GM21390 (cell line): ENCODE data around the gene TPSB2.
"Not testable (repeated sequence)": the region's sequence is repeated elsewhere in the genome, so short reads cannot be mapped to it uniquely, and the experiment has no call there.

Experiments
- ATAC-seq: cut with Tn5 transposase; IDR thresholded peaks from one replicate; pipeline ENCODE4 v1.9.1; 2021; ENCODE audit not compliant: unreplicated experiment

The TPSB2 gene

DNA sequence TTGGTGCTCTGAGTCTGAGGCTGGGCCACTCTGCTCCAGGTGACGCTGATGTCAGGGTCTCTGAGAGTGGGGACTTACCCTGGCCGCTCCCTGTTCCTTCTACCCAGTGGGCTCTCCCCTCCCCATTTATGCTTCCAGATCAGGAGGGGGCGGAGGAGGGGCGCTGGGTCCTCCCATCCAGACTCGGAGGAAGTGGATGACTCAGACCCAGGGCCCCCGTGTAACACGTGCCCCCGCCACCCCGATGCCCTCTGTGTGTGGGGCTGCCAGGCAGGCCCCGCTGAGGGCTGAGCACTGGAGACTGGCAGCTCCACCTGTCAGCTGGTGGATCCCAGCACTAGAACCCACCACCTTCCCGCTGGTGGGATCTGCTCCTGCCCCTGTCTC, at the start of gene TPSB2:
TPSB2 (minus strand) TSS at position 101 of the 387 bp plus-strand sequence. CDS start 233 bp downstream, outside the sequence.
- not testable (repeated sequence) for ATAC-seq

DNA sequence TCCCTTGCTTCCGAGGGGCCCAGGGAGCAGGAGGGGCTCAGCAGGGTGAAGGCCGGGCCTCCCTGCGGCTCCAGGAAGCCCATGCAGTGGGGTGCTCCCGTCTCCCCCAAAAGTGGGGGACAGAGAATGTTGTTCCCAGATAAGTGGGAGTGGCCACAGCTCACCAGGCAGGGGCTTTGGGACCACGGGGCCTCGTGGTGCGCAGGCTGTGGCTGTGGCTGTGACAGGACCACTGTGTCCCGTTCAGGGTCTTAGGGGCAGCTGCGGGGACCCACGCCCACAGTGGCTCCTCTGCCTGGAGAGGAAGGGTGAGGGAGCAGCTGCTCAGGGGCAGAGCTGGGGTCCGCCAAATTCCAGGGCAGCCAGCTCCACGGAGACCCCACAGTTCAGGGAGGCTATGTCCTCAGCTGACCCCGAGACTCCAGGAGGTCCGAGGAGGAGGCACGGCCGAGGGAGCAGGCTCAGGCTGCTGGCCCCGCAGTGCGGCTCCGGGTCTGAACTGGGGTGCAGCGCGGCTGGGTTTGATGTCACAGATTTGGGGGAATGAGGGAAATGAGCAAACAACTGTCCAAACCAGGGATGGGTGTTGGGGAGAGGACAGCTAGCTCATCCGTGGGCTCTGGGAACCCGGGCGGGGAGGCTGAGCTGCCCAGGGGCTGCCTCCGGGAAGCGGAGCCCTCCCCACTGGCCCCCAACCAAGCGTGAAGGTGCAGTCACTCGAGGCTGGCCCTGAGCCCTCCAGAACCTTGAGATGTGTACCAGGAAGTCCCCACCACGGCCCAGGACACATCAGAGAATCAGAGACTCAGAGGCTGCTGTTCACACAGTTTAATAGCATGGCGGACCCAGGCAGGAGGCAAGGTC, 49.3 kb upstream of the TPSB2 start:
- ATAC-seq: no peak

DNA sequence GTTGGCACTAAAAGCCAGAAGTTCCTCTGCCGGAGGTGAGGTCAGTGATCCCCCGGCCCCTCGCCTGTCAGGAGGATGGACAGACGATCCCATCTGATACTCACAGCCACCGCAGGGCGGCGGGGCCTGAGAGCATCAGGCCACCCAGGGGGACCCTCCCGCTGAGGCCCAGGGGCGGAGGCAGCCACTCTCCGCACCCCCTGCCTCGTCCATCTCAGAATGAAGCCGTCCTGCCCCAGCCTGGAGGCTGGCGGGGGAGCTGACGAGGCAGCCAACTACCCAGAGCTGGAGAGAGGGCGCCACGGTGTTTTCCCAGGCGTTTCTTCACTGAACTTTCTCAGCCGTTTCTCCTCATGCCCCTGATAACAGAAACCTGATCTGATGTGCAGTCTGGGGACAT, 48.5 kb upstream of the TPSB2 start:
- no peak for ATAC-seq

DNA sequence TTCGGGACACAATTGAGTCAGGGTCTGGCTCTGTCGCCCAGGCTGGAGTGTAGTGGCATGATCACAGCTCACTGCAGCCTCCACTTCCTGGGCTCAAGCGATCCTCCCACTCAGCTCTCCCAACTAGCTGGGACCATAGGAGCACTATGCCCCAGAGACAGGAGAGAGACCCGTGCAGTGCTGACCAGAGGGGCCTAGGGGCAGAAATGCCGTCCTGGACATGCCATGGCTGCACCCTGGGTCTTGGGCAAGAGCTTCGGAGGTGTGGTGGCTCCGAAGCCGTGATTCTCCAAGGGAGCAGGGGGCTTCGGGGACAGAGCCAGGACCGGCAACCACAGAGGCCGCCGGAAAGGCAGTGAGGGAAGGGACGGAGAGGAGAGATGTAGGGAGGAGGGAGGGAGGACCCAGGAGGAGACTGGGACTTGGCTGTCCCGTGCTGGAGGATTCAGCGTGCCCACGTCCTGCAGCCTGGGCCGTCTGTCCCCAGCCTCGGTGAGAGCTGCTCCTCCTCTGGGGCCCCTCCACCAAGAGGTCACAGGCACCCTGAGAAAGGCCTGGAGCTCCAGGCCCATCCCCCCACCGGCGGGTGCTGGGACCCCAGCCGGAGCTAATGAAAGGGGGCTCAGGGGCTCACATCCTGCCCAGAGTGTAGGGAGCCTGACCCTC, 47.8 kb upstream of the TPSB2 start:
- no peak for ATAC-seq

DNA sequence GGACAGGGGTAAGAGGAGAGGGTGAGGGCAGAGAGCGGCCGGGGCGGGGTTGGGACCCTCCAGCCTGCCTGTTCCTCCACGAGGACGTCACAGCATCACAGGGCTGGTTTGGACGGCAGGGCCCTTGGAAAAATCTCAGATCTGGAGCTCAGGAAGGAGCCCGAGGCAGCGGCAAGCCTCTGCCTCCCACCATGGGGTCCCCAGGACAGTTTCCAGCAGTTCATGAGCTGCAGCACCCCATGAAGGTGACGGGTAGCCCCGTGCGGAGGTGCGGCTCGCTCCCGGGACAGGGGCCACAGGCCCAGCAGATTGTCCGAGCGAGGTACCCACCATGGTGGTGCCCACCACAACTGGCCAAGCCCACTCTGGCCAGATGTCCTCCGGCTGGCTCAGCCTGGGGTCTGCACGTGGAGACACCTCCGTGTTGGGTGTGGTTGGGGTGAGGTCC, 47.2 kb upstream of the TPSB2 start:
- no peak for ATAC-seq

DNA sequence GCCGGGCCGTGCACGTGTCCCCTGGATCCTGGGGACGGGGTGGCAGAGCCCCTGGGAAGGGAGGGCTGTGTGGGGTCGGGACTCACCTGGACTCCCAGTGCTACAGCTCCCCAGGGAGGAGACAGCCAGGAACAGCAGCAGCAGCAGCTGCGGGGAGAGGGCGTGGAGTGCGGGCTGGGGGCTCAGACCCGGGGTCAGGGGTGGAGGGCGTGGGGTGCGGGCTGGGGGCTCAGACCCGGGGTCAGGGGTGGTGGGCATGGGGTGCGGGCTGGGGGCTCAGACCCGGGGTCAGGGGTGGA, 46.5 kb upstream of the TPSB2 start:
- no peak for ATAC-seq

DNA sequence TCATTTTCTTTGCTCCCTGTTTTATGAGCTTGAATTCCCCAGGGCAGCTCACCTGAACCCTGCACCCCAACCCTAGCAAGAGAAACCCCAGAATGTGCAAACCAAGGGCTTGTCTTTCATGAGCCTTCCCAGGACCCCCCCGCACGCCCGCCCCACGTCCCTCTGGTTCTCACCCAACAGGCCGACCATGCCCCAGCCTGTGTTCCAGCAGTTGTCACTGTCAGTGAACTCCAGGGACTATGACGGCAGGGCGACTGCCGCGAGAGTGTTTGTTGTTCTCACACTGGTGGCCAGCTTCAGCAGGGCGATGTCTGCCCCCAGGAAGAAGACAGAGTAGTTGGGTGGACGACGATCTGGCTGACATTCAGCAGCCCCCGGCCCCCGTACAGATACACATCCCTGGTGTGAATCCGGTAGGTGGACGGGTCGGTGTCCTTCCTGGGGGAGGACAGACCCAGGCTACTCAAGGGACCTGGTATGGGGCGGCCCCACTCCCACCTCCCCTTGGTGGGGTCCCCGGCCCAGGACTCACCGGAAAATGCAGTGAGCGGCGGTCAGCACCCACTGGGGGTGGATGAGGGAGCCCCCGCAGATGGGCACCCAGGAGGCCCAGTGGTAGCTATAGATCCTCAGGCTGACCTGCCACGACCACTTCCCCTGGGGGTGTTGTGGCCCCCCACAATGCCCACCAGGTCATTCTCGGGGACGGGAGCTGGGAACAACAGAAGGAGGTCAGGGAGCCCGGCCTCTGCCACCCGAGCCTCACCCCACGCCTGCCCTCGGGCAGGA, 46.0 kb upstream of the TPSB2 start:
- ATAC-seq: no peak

DNA sequence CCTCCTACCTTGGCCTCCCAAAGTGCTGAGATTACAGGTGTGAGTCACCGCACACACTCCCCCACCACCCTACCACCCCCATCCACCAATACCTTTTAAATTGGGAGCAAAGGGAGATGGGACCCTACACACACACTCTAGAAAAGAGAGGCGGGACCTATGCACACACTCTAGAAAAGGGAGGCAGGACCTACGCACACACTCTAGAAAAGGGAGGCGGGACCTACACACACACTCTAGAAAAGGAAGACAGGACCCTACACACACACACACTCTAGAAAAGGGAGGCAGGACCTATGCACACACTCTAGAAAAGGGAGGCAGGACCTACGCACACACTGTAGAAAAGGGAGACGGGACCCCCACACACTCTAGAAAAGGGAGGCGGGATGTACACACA, 44.8 kb upstream of the TPSB2 start:
- ATAC-seq: no peak

DNA sequence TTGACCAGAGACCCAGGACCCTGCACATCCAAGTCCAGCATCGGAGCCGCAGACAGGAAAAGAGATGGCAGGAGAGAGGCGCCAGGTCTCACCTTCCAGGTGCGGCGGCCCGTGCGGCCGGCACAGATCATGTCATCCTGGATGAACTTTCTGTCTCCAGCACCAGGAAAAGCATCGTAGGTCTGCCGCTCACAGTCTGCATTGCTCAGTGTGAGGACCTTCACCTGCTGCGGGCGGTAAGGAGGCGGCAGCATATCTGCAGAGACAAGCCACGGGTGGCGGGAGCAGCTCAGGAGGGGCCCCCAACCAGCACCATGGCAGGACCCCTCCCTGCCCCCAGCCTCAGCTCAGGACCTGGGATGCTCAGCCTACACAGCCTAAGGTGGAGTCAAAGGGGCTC, 43.8 kb upstream of the TPSB2 start:
- no peak for ATAC-seq

DNA sequence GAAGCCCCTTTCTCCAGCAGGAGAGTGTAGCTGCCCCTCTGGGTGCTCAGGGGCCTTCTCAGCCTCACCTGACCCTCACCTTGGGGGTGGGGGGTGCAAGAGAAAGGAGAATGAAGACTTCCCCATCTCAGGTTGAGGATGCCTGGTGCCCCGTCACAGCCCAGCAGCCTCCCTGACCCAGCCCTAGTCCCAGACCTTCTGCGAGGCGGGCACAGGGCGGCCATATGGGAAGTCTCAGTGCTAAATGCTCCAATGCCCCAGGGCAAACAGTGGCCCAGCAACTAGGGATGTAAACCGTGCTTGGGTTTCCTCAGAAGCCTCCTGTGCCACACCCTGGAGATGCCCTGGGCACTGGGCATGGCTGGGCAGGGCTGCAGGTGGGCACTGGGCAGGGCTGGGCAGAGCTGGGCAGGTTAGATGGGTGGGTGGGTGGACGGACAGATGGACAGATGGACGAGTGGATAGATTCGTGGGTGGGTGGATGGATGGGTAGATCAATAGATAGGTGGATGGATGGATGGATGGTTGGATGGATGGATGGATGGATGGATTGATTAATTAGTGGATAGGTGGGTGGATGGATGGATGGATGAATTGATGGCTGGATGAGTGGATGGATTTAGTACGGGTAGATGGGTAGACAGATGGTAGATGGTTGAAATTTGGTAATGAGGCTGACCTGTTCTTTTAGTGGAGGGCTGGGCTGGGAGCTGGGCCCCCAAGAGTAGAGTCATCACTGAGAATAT, 42.6 kb upstream of the TPSB2 start:
- no peak for ATAC-seq

DNA sequence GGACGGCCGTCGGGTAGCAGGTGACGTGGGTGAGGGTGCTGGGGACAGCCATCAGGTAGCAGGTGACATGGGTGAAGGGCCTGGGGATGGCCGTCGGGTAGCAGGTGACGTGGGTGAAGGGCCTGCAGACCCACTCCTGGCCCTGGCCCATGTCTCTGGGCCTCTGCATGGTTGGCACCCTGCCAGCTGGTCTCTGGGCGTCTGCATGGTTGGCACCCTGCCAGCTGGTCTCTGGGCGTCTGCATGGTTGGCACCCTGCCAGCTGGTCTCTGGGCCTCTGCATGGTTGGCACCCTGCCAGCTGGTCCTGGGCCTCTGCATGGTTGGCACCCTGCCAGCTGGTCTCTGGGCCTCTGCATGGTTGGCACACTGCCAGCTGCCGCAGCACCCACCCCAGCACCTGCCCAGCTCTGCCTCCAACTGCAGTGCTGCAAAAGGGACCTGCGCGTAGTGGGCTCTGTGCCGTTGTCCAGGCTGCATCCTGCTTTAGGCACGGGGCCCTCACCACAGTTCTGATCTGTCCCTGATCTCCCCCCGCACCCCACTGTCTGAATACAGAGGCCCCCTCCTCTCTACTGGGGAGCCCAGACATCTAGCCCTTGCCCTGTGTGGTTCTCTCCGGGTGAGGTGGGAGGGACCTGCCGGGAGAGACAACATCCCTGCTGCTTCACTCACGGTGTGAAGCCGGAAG, 41.9 kb upstream of the TPSB2 start:
- ATAC-seq: not testable (repeated sequence)

DNA sequence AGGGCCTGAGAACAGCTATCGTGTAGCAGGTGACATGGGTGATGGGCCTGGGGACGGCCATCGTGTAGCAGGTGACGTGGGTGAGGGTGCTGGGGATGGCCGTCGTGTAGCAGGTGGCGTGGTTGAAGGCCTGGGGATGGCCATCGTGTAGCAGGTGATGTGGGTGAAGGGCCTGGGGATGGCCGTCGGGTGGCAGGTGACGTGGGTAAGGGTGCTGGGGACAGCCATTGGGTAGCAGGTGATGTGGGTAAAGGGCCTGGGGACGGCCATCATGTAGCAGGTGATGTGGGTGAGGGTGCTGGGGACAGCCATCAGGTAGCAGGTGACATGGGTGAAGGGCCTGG, 41.4 kb upstream of the TPSB2 start:
- no peak for ATAC-seq

DNA sequence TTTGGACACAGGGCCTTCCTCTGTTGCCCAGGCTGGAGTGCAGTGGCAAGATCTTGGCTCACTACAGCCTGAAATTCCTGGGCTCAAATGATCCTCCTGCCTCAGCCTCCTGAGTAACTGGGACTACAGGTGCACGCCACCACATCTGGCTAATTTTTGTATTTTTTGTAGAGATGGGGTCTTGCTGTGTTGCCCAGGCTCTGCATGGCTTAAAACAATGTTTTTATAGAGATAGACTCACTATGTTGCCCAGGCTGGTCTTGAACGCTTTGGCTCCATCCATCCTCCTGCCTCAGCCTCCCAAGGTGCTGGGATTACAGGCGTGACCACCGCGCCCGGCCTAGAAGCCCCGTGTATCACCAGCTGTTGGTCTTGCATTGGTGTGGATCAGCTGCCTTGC, 39.4 kb upstream of the TPSB2 start:
- ATAC-seq: not testable (repeated sequence)

DNA sequence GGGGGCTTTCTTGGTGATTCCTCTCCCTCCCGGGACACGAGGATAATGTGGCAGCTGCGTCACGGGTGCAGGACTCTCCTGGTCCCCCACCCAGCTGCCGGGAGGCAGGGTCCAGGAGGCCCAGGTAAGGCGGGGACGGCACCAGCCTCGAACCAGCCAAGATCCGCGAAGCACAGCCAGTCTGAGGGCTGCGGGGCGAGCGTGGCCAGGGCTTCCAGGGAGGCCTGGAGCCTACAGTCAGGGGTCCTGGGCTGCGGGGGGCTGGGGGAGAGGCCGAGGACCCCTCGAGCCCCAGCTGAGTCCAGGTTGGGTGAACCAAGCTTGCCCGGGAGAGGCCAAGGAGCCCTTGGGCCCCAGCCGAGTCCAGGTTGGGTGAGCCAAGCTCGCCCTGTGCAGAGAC, 35.8 kb upstream of the TPSB2 start:
- ATAC-seq: no peak

DNA sequence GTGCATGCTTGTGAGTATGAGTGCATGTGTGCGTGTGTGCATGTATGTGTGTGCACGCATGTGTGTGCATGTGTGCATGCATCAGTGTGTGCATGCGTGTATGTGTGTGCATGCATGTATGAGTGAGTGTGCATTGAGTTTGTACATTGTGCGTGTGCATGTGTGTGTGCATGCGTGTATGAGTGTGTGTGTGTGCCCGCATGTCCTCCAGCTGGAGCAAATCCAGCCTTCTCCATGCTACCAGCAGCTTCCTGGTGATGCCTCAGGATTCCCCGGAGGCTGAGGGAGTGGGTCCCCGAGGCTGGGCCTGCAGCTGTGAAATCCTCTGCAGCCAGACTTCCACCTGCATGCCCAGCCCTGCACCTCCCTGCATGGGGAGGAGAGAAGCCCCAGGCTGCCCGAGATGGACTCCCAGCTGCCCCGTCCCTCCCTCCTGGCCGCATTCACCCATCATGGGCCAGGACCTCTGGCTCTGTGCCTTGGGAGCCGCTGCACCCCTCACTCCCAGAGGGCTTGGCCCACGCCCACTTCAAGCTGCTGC, 35.2 kb upstream of the TPSB2 start:
- ATAC-seq: no peak

DNA sequence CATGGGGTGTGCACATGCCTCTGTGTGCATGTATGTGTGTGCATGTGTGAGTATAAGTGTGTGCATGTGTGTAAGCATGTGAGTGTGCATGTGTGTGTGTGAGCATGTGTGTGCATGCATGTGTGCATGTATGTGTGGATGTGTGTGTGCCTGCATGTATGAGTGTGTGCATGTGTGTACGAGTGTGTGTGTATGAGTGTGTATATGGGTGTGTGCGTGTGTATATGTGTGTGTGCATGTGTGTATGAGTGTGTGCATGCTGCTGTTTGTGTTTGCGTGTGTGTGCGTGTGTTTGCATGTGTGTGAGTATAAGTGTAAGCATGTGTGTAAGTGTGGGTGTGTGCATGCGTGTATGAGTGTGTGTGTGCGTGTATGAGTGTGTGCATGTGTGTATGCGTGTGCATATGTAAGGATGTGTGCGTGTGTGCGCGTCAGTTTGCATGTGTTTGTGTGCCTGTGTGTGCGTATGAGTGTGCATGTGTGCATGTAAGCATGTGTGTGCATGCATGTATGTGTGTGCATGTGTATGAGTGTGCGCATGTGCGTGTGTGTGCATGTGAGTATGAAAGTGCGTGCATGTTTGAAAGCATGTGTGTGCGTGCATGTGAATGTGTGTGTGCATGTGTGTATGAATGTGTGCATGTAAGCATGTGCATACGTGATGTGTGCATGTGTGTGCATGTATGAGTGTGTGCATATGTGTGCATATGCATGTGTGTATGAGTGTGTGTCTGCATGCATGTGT, 34.5 kb upstream of the TPSB2 start:
- no peak for ATAC-seq

DNA sequence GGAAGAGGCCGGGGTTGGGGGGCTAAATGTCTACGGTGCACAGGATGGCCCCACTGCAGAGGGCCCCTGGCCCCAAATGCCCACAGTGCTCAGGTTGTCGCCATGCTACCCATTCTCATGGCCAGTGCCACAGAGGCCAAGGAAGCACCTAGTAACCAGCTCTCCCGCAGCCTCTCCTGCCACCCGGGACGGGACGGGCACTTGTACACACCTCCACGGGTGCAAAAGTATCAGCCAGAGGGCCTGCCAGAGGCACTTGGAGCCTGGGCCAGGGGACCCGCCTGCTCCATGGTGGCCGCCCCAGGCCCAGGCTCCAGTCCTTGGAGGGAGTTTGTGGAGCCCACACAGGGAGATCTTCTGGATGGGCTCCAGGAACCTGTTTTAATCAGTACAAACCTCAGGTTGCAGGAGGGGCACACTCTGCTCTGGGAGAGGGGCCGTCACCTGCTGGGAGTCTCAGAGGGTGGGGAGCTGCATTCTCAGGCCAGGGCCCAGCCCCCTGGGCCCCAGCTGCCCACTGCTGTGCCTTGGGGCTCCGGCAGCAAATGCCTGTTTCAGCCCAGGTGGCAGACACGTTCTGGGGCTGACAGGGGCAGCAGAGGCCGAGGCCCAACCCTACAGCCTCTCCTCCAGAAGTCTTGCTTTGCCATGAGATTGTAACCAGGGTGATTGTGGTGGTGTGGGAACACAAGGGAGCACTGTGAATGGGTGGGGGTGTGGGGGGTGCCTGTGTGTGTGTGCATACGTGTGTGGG, 33.8 kb upstream of the TPSB2 start:
- no peak for ATAC-seq

DNA sequence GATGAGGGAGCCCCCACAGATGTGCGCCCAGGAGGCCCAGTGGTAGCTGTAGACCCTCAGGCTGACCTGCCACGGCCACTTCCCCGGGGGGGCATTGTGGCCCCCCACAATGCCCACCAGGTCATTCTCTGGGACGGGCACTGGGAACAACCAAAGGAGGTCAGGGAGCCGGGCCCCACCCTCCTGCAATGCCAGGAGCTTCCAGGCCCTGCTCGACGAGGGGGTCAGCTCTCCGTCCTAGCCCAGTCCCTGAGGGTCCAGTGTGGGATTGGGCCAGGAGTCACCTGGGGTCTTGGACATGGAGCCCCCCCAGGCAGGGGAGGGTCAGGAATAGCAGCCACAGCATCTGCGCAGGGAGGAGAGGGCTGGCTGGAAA, 32.9 kb upstream of the TPSB2 start:
- no peak for ATAC-seq

DNA sequence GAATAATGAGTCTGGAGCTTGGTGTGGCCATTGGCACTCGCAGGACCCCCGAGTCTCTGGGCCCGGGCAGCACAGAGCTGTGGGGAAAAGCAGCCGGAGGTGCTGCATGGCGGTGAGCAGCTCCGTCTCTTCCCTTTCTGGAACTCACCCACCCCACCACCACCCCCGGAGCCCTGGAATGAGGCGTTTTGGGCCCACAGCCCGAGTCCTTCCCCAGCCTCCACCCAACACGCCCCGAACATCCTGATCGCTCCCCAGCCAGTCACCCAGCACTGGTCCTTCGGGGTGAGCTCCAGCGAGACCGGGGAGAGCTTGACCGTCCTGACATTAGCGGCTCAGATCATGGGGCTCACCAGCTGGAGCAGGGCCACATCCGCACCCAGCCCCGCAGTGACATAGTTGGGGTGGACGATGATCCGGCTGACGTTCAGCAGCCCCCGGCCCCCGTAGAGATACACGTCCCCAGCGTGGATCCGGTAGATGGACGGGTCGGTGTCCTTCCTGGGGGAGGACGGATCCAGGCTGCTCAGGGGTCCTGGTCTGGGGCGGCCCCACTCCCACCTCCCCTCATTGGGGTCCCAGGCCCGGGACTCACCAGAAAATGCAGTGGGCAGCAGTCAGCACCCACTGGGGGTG, 32.3 kb upstream of the TPSB2 start:
- no peak for ATAC-seq
